HEK293 (cell line): ENCODE data around the gene TLE3.

Experiments used
- CTCF ChIA-PET: fragments of 350-600 bp; formaldehyde crosslinking; extraction: SDS; loops from one replicate; lab custom pipeline; 2021; ENCODE audit warnings: antibody characterized with exemption; lab: Yijun Ruan, JAX
- POLR2A ChIA-PET: fragments of 300-600 bp; formaldehyde crosslinking; extraction: SDS; loops from one replicate; lab custom pipeline; 2020; ENCODE audit warnings: antibody characterized with exemption, inconsistent platforms; lab: Yijun Ruan, JAX
- H3K27ac ChIP-seq: fragments of 200-500 bp; sonication (Bioruptor generic); 2 replicates; pipeline ENCODE4 v1.5.1; 2014; ENCODE audit warnings: low read depth, low read length, control low read depth, inconsistent platforms; ENCODE audit errors: extremely low read depth
- H3K36me3 ChIP-seq, 2 experiments: fragments of 200-500 bp in 1 of 2; sonication (Bioruptor generic) in 1 of 2; 1 replicate in 1 of 2; 2 replicates in 1 of 2; pipeline ENCODE4 v1.5.1; 2014 to 2017; ENCODE audit warnings: inconsistent platforms in 2 of 2, low read length in 2 of 2; ENCODE audit not compliant: control insufficient read depth in 2 of 2, insufficient read depth in 1 of 2
- H3K4me1 ChIP-seq: fragments of 200-500 bp; sonication (Bioruptor generic); 2 replicates; pipeline ENCODE4 v1.5.1; 2014; ENCODE audit warnings: mild to moderate bottlenecking, low read length, inconsistent platforms; ENCODE audit not compliant: control insufficient read depth, insufficient read depth
- H3K4me3 ChIP-seq: 2 replicates; pipeline ENCODE4 v1.5.1; 2011; ENCODE audit warnings: low read depth, mild to moderate bottlenecking, control low read depth, low read length, moderate library complexity
- H3K9me3 ChIP-seq: fragments of 200-500 bp; sonication (Bioruptor generic); 2 replicates; pipeline ENCODE4 v1.5.1; 2014; ENCODE audit warnings: low read depth, low read length, inconsistent platforms; ENCODE audit not compliant: control insufficient read depth, insufficient read depth
- EGR2 ChIP-seq: fragments of 450-650 bp; formaldehyde crosslinking; IDR thresholded peaks from 2 replicates; pipeline ENCODE4 v1.5.1; 2016; ENCODE audit warnings: low read depth, missing biosample characterization, missing genetic modification characterization
- FEZF1 ChIP-seq: fragments of 450-650 bp; formaldehyde crosslinking; IDR thresholded peaks from 2 replicates; pipeline ENCODE4 v1.5.1; 2016; ENCODE audit warnings: missing biosample characterization, missing genetic modification characterization
- KLF9 ChIP-seq: fragments of 450-650 bp; formaldehyde crosslinking; IDR thresholded peaks from 2 replicates; pipeline ENCODE4 v1.5.1; 2016; ENCODE audit warnings: missing biosample characterization, missing genetic modification characterization, low read depth
- MEIS1 ChIP-seq: sonication (generic); formaldehyde crosslinking; IDR thresholded peaks from 2 replicates; pipeline ENCODE4 v1.8.1; 2022; ENCODE audit warnings: missing genetic modification reagents, mild to moderate bottlenecking, borderline replicate concordance
- ZBTB17 ChIP-seq: fragments of 450-650 bp; formaldehyde crosslinking; IDR thresholded peaks from 2 replicates; pipeline ENCODE4 v1.5.1; 2016; ENCODE audit warnings: missing biosample characterization, missing genetic modification characterization
- ZBTB20 ChIP-seq: fragments of 450-650 bp; formaldehyde crosslinking; IDR thresholded peaks from 2 replicates; pipeline ENCODE4 v1.5.1; 2016; ENCODE audit warnings: missing biosample characterization, missing genetic modification characterization
- ZNF169 ChIP-seq: fragments of 450-650 bp; formaldehyde crosslinking; IDR thresholded peaks from 2 replicates; pipeline ENCODE4 v1.5.1; 2016; ENCODE audit warnings: missing biosample characterization, missing genetic modification characterization
- ZNF19 ChIP-seq: fragments of 450-650 bp; formaldehyde crosslinking; IDR thresholded peaks from 2 replicates; pipeline ENCODE4; 2016; ENCODE audit warnings: missing biosample characterization, missing genetic modification characterization, low read depth
- ZNF214 ChIP-seq: fragments of 450-650 bp; formaldehyde crosslinking; IDR thresholded peaks from 2 replicates; pipeline ENCODE4 v1.5.1; 2017; ENCODE audit warnings: missing biosample characterization, mild to moderate bottlenecking, missing genetic modification characterization, borderline replicate concordance
- ZNF223 ChIP-seq: fragments of 450-650 bp; formaldehyde crosslinking; IDR thresholded peaks from 2 replicates; pipeline ENCODE4 v1.5.1; 2016; ENCODE audit warnings: missing biosample characterization, missing genetic modification characterization
- ZNF366 ChIP-seq: fragments of 450-650 bp; formaldehyde crosslinking; conservative IDR thresholded peaks from 2 replicates; pipeline ENCODE4 v1.5.1; 2016; ENCODE audit warnings: missing biosample characterization, missing genetic modification characterization
- ZNF416 ChIP-seq: fragments of 450-650 bp; formaldehyde crosslinking; IDR thresholded peaks from 2 replicates; pipeline ENCODE4 v1.5.1; 2016; ENCODE audit warnings: missing biosample characterization, missing genetic modification characterization
- ZNF571 ChIP-seq: fragments of 450-650 bp; formaldehyde crosslinking; IDR thresholded peaks from 2 replicates; pipeline ENCODE4 v1.5.0; 2017; ENCODE audit warnings: missing biosample characterization, missing genetic modification characterization
- ZNF629 ChIP-seq: fragments of 450-650 bp; formaldehyde crosslinking; IDR thresholded peaks from 2 replicates; pipeline ENCODE4 v1.5.1; 2017; ENCODE audit warnings: missing biosample characterization, missing genetic modification characterization
- ZNF677 ChIP-seq: fragments of 450-650 bp; IDR thresholded peaks from 2 replicates; pipeline ENCODE4 v1.5.0; 2018; ENCODE audit warnings: missing biosample characterization, mild to moderate bottlenecking, missing genetic modification characterization, moderate library complexity
- ZNF701 ChIP-seq: fragments of 450-650 bp; formaldehyde crosslinking; IDR thresholded peaks from 2 replicates; pipeline ENCODE4 v1.5.1; 2016; ENCODE audit warnings: missing biosample characterization, missing genetic modification characterization
- ZNF776 ChIP-seq: fragments of 450-650 bp; formaldehyde crosslinking; IDR thresholded peaks from 2 replicates; pipeline ENCODE4 v1.5.0; 2017; ENCODE audit warnings: missing biosample characterization, missing genetic modification characterization, borderline replicate concordance
- TF ChIP-seq, protein P1 (sequence below): fragments of 450-650 bp; formaldehyde crosslinking; IDR thresholded peaks from 2 replicates; pipeline ENCODE4 v1.5.1; 2016; ENCODE audit warnings: missing biosample characterization, missing genetic modification characterization
- TF ChIP-seq, protein P2 (sequence below): fragments of 450-650 bp; formaldehyde crosslinking; IDR thresholded peaks from 2 replicates; pipeline ENCODE4 v1.5.1; 2017; ENCODE audit warnings: missing biosample characterization, missing genetic modification characterization
- TF ChIP-seq, protein P3 (sequence below): fragments of 450-650 bp; formaldehyde crosslinking; IDR thresholded peaks from 2 replicates; pipeline ENCODE4 v1.5.1; 2016; ENCODE audit warnings: missing biosample characterization, missing genetic modification characterization
- TF ChIP-seq, protein P4 (sequence below): fragments of 450-650 bp; IDR thresholded peaks from 2 replicates; pipeline ENCODE4 v1.5.1; 2018; ENCODE audit warnings: missing biosample characterization, mild to moderate bottlenecking, missing genetic modification characterization
- TF ChIP-seq, protein P5 (sequence below): fragments of 450-650 bp; formaldehyde crosslinking; IDR thresholded peaks from 2 replicates; pipeline ENCODE4 v1.5.1; 2016; ENCODE audit warnings: missing biosample characterization, missing genetic modification characterization
- TF ChIP-seq, protein P6 (sequence below): fragments of 450-650 bp; formaldehyde crosslinking; IDR thresholded peaks from 2 replicates; pipeline ENCODE4 v1.5.1; 2017; ENCODE audit warnings: missing biosample characterization, missing genetic modification characterization

TLE3 gene

DNA sequence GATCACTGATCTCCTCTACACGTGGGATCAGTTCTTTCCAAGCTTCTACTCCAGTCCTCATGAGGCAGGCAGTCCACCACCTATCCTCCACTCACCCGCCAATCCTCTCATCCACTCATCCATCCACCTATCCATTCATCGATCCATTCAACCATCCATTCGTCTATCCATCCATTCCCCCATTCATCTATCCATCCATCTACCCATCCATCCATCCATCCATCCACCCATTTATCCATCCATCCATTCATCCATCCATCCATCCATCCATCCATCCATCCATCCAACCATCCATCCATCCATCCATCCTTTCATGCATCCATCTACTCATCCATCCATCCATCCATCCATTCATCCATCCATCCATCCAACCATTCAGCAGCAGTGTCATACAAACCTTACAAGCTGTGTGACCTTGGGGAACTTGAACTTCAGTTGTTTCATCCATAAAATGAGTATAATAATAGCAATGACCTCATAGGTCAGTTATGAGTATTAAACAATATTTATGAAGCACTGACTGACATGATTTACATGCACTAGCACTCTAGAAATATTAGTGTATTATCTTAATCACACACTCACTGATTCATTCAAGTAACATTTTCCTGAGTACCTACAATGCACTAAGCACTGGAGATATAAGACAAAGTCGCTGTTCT, 55.0 kb downstream of the TLE3 start (continued):
- no peak for TF ChIP-seq ZNF19 (tag by site-specific recombination)
- no peak for TF ChIP-seq MEIS1
- TF ChIP-seq, protein P1, sequence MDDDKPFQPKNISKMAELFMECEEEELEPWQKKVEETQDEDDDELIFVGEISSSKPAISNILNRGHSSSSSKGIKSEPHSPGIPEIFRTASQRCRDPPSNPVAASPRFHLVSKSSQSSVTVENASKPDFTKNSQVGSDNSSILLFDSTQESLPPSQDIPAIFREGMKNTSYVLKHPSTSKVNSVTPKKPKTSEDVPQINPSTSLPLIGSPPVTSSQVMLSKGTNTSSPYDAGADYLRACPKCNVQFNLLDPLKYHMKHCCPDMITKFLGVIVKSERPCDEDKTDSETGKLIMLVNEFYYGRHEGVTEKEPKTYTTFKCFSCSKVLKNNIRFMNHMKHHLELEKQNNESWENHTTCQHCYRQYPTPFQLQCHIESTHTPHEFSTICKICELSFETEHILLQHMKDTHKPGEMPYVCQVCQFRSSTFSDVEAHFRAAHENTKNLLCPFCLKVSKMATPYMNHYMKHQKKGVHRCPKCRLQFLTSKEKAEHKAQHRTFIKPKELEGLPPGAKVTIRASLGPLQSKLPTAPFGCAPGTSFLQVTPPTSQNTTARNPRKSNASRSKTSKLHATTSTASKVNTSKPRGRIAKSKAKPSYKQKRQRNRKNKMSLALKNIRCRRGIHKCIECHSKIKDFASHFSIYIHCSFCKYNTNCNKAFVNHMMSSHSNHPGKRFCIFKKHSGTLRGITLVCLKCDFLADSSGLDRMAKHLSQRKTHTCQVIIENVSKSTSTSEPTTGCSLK (tag by site-specific recombination) = no peak
- TF ChIP-seq, protein P2, sequence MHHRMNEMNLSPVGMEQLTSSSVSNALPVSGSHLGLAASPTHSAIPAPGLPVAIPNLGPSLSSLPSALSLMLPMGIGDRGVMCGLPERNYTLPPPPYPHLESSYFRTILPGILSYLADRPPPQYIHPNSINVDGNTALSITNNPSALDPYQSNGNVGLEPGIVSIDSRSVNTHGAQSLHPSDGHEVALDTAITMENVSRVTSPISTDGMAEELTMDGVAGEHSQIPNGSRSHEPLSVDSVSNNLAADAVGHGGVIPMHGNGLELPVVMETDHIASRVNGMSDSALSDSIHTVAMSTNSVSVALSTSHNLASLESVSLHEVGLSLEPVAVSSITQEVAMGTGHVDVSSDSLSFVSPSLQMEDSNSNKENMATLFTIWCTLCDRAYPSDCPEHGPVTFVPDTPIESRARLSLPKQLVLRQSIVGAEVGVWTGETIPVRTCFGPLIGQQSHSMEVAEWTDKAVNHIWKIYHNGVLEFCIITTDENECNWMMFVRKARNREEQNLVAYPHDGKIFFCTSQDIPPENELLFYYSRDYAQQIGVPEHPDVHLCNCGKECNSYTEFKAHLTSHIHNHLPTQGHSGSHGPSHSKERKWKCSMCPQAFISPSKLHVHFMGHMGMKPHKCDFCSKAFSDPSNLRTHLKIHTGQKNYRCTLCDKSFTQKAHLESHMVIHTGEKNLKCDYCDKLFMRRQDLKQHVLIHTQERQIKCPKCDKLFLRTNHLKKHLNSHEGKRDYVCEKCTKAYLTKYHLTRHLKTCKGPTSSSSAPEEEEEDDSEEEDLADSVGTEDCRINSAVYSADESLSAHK (tag by site-specific recombination) = no peak
- peak; percentile 38; the same call in 1 of the 2 replicates for TF ChIP-seq ZNF571 (tag by site-specific recombination)
- TF ChIP-seq ZNF366 = peak; percentile 100
- TF ChIP-seq, protein P3, sequence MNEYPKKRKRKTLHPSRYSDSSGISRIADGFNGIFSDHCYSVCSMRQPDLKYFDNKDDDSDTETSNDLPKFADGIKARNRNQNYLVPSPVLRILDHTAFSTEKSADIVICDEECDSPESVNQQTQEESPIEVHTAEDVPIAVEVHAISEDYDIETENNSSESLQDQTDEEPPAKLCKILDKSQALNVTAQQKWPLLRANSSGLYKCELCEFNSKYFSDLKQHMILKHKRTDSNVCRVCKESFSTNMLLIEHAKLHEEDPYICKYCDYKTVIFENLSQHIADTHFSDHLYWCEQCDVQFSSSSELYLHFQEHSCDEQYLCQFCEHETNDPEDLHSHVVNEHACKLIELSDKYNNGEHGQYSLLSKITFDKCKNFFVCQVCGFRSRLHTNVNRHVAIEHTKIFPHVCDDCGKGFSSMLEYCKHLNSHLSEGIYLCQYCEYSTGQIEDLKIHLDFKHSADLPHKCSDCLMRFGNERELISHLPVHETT (tag by site-specific recombination) = no peak
- TF ChIP-seq ZBTB20 (tag by site-specific recombination) = 0 out of 2 replicates have a peak, but pooled peaks have one; percentile 16

DNA sequence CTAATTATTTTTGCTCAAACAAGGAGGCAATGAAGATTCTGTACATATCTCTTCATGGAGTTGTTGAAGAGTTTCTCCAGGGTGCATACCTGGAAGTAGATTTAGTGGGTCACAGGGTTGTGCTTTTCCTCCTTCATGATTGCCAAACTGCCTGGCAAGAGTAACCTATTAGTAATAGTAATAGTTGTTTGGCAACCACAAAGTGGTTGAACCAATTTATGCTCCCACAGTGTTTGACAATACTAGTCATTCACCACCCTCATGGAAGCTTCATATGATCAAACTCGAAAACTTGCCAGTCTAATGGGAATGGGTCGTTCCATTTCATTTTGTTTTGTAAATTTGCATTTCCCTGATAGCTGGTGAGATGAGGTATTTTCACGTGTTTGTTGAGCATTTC, 57.8 kb downstream of the TLE3 start:
- CTCF ChIA-PET = interaction anchor here (0.6 to 1.9 kb wide), 5 partner anchors 9 to 64 kb away, joined by 3 to 7 read pairs (median 4); no protein-coding TSS in a partner anchor

More for the DNA sequence above, 57.8 kb downstream of the TLE3 start:
- peaks cover 12% of the 10 kb centered on the region for H3K4me1 ChIP-seq
- no peaks in the 10 kb centered on the region for H3K36me3 ChIP-seq
- POLR2A ChIA-PET = interaction anchor here (1.5 kb wide), 2 partner anchors 22 to 55 kb away, joined by 3 read pairs; no protein-coding TSS in a partner anchor
- H3K4me3 ChIP-seq = no peak overlapping the region
- TF ChIP-seq, protein P4, sequence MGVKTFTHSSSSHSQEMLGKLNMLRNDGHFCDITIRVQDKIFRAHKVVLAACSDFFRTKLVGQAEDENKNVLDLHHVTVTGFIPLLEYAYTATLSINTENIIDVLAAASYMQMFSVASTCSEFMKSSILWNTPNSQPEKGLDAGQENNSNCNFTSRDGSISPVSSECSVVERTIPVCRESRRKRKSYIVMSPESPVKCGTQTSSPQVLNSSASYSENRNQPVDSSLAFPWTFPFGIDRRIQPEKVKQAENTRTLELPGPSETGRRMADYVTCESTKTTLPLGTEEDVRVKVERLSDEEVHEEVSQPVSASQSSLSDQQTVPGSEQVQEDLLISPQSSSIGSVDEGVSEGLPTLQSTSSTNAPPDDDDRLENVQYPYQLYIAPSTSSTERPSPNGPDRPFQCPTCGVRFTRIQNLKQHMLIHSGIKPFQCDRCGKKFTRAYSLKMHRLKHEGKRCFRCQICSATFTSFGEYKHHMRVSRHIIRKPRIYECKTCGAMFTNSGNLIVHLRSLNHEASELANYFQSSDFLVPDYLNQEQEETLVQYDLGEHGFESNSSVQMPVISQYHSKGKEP (tag by site-specific recombination) = no peak
- TF ChIP-seq, protein P5, sequence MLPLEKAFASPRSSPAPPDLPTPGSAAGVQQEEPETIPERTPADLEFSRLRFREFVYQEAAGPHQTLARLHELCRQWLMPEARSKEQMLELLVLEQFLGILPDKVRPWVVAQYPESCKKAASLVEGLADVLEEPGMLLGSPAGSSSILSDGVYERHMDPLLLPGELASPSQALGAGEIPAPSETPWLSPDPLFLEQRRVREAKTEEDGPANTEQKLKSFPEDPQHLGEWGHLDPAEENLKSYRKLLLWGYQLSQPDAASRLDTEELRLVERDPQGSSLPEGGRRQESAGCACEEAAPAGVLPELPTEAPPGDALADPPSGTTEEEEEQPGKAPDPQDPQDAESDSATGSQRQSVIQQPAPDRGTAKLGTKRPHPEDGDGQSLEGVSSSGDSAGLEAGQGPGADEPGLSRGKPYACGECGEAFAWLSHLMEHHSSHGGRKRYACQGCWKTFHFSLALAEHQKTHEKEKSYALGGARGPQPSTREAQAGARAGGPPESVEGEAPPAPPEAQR (tag by site-specific recombination) = no peak
- no peak for TF ChIP-seq ZNF701 (tag by site-specific recombination)
- TF ChIP-seq ZBTB17 = no peak
- no peak for TF ChIP-seq ZNF223 (tag by site-specific recombination)
- TF ChIP-seq, protein P6, sequence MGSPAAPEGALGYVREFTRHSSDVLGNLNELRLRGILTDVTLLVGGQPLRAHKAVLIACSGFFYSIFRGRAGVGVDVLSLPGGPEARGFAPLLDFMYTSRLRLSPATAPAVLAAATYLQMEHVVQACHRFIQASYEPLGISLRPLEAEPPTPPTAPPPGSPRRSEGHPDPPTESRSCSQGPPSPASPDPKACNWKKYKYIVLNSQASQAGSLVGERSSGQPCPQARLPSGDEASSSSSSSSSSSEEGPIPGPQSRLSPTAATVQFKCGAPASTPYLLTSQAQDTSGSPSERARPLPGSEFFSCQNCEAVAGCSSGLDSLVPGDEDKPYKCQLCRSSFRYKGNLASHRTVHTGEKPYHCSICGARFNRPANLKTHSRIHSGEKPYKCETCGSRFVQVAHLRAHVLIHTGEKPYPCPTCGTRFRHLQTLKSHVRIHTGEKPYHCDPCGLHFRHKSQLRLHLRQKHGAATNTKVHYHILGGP (tag by site-specific recombination) = no peak
- no peak for TF ChIP-seq KLF9
- no peak for TF ChIP-seq ZNF169 (tag by site-specific recombination)
- no peak for TF ChIP-seq ZNF677
- TF ChIP-seq ZNF629 (tag by site-specific recombination) = no peak
- TF ChIP-seq ZNF416 (tag by site-specific recombination) = no peak
- TF ChIP-seq ZNF776 (tag by site-specific recombination) = no peak
- no peak for TF ChIP-seq EGR2 (tag by site-specific recombination)
- no peak for TF ChIP-seq ZNF214 (tag by site-specific recombination)
- no peak for TF ChIP-seq FEZF1 (tag by site-specific recombination)
- no peak overlapping the region for H3K27ac ChIP-seq
- H3K9me3 ChIP-seq = no peaks in the 10 kb centered on the region
